Measurements from ENCODE around the gene TAF11L4. TPM values are rescaled to one million over a fixed set of nuclear protein-coding genes. Genes with fewer than 3 reads are reported as not detected.
"Not testable (repeated sequence)": the region's sequence is repeated elsewhere in the genome, so short reads cannot be mapped to it uniquely, and the experiment has no call there.

The TAF11L4 gene
- total RNA-seq: not detected
- 0 reads per million in 2 donors for total RNA-seq

GRCh38 chr5:17521501-17521900 is at the start of gene TAF11L4:
TAF11L4 (plus strand) TSS chr5:17521801.
- DNase-seq; H3K4me3 Mint-ChIP-seq; H3K27me3 Mint-ChIP-seq; H3K27ac Mint-ChIP-seq; ATAC-seq; H3K9me3 ChIP-seq (ENCODE audit: control insufficient read depth, low read length, poor library complexity, severe bottlenecking); H3K36me3 Mint-ChIP-seq (ENCODE audit: low read depth); H3K4me1 Mint-ChIP-seq: not testable (repeated sequence)

DNA sequence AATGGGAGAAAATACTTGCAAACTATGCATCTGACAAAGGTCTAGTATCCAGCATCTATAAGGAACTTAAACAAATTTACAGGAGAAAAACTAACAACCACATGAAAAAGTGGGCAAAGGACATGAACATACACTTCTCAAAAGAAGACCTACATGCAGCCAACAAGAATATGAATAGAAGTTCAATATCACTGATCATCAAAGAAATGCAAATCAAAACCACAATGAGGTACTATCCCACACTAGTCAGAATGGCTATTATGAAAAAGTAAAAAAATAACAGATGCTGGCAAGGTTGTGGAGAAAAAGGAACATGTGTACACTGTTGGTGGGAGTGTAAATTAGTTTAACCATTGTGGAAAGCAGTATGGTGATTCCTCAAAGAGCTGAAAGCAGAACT is 46.5 kb upstream of the TAF11L4 start:
- not testable (repeated sequence) for H3K4me3 Mint-ChIP-seq; H3K4me1 Mint-ChIP-seq; H3K27me3 Mint-ChIP-seq; H3K9me3 ChIP-seq (ENCODE audit: control insufficient read depth, low read length, poor library complexity, severe bottlenecking); DNase-seq; H3K36me3 Mint-ChIP-seq (ENCODE audit: low read depth); ATAC-seq; H3K27ac Mint-ChIP-seq

GRCh38 chr5:17477043-17477442 is 44.6 kb upstream of the TAF11L4 start:
- Mint-ChIP-seq H3K27ac (no peak overlapping the region), H3K4me1 (no peaks in the 10 kb centered on the region), H3K36me3 (ENCODE audit: low read depth) (peaks cover 2% of the 10 kb centered on the region), H3K27me3 (no peaks in the 10 kb centered on the region), H3K4me3 (no peak overlapping the region)
- H3K9me3 ChIP-seq (ENCODE audit: control insufficient read depth, low read length, poor library complexity, severe bottlenecking): no peaks in the 10 kb centered on the region
- DNase-seq (no peak), ATAC-seq (no peak)

GRCh38 chr5:17477573-17478265 is 43.9 kb upstream of the TAF11L4 start:
- Mint-ChIP-seq H3K4me1 (no peaks in the 10 kb centered on the region), H3K36me3 (ENCODE audit: low read depth) (peaks cover 2% of the 10 kb centered on the region), H3K27ac (no peak overlapping the region), H3K4me3 (no peak overlapping the region), H3K27me3 (no peaks in the 10 kb centered on the region)
- ATAC-seq: no peak
- no peak for DNase-seq
- H3K9me3 ChIP-seq (ENCODE audit: control insufficient read depth, low read length, poor library complexity, severe bottlenecking): no peaks in the 10 kb centered on the region

- Mint-ChIP-seq H3K4me3 (no peak overlapping the region), H3K27ac (no peak overlapping the region), H3K36me3 (ENCODE audit: low read depth) (peaks cover 2% of the 10 kb centered on the region), H3K27me3 (no peaks in the 10 kb centered on the region), H3K4me1 (no peaks in the 10 kb centered on the region)
- no peaks in the 10 kb centered on the region for H3K9me3 ChIP-seq (ENCODE audit: control insufficient read depth, low read length, poor library complexity, severe bottlenecking)
- DNase-seq: no peak
- ATAC-seq: no peak
Measured at GRCh38 chr5:17481378-17481777, 40.2 kb upstream of the TAF11L4 start.

DNA sequence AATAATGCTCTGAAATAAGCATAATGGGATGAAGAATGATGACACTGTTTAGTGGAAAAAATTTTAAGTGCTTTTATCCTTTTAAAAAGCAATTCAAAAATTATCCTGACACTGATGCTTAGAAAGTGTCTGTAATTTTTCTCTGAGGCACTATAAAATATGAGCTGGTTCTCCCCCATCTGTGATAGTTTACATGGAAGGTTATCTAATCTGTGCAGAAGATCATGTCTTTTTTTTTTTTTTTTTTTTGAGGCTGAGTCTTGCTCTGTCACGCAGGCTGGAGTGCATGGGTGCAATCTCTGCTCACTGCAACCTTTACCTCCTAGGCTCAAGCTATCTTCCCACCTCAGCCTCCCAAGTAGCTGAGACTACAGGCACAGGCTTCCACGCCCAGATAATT is 38.8 kb upstream of the TAF11L4 start:
- DNase-seq: no peak
- Mint-ChIP-seq H3K27me3 (no peaks in the 10 kb centered on the region), H3K4me1 (no peaks in the 10 kb centered on the region), H3K4me3 (no peak overlapping the region), H3K27ac (no peak overlapping the region), H3K36me3 (ENCODE audit: low read depth) (peaks cover 2% of the 10 kb centered on the region)
- no peaks in the 10 kb centered on the region for H3K9me3 ChIP-seq (ENCODE audit: control insufficient read depth, low read length, poor library complexity, severe bottlenecking)
- no peak for ATAC-seq

DNA sequence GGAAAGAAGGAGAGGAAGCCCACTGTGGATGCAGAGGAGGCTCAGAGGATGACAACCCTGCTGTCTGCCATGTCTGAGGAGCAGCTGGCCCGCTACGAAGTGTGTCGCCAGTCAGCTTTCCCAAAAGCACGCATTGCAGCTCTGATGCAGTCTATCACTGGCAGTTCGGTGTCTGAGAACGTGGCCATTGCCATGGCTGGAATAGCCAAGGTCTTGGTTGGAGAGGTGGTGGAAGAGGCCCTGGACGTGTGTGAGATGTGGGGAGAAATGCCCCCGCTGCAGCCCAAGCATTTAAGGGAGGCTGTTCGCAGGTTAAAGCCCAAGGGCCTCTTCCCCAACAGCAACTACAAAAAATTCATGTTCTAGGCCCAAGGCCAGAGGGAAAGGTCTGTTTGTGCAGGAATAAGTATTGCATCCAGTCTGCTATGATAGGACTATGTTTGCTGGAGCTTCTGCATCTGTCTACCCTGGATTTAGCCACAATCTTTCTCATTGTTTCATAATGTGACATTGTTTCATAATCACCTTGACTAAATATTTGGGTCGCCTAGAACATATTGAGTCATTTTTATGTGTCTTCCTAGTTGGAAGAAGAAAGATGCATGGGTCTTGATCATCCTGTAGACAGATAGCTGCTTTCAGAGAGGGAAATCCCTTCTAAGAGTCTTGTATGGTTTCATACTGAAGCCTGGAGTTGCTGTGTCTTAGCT is 35.0 kb upstream of the TAF11L4 start:
- not testable (repeated sequence) for H3K4me1 Mint-ChIP-seq; H3K27me3 Mint-ChIP-seq; DNase-seq; H3K36me3 Mint-ChIP-seq (ENCODE audit: low read depth); H3K4me3 Mint-ChIP-seq; H3K9me3 ChIP-seq (ENCODE audit: control insufficient read depth, low read length, poor library complexity, severe bottlenecking); H3K27ac Mint-ChIP-seq; ATAC-seq

DNA sequence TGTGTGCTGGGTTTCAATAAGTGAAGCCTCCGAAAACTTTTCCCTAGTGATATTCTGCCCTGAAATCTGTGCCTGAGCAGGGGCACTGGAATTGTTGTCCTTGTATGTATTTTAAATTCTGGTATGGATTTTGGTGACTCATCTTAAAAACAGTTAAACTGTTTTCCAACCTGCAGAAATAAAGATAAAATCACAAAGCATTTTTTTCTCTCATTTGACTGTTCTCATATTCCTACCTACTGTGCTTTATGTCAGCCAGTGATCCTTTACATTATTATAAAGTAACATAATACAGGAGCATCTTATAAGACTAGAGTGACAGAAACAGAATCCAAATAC is 34.5 kb upstream of the TAF11L4 start:
- Mint-ChIP-seq H3K4me3 (no peak overlapping the region), H3K36me3 (ENCODE audit: low read depth) (no peaks in the 10 kb centered on the region), H3K4me1 (no peaks in the 10 kb centered on the region), H3K27ac (no peak overlapping the region), H3K27me3 (no peaks in the 10 kb centered on the region)
- H3K9me3 ChIP-seq (ENCODE audit: control insufficient read depth, low read length, poor library complexity, severe bottlenecking): no peaks in the 10 kb centered on the region
- DNase-seq (no peak), ATAC-seq (no peak)

GRCh38 chr5:17491257-17491656 is 30.3 kb upstream of the TAF11L4 start:
- not testable (repeated sequence) for DNase-seq; H3K4me1 Mint-ChIP-seq; H3K27me3 Mint-ChIP-seq; H3K4me3 Mint-ChIP-seq; ATAC-seq; H3K9me3 ChIP-seq (ENCODE audit: control insufficient read depth, low read length, poor library complexity, severe bottlenecking); H3K36me3 Mint-ChIP-seq (ENCODE audit: low read depth); H3K27ac Mint-ChIP-seq

DNA sequence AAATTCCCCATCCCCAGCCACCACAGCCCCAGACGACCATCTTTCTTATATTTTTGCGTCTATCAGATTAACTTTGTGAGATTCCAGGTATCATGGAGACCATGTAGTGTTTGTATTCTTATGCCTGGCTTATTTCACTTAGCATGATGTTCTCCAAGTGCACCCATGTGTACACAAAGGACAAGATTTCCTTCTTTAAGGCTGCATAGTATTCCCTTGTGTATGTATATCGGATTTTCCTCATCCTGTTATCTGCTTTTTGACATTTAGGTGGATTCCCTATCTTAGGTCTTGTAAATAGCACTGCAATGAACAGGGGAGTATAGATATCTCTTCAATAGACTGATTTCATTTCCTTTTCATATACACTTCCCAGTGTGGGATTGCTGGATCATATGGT is 28.8 kb upstream of the TAF11L4 start:
- Mint-ChIP-seq H3K36me3 (ENCODE audit: low read depth) (no peaks in the 10 kb centered on the region), H3K27me3 (no peaks in the 10 kb centered on the region), H3K27ac (no peak overlapping the region), H3K4me1 (no peaks in the 10 kb centered on the region), H3K4me3 (no peak overlapping the region)
- DNase-seq: no peak
- no peak for ATAC-seq
- H3K9me3 ChIP-seq (ENCODE audit: control insufficient read depth, low read length, poor library complexity, severe bottlenecking): no peaks in the 10 kb centered on the region

- no peak for DNase-seq
- Mint-ChIP-seq H3K4me3 (no peak overlapping the region), H3K4me1 (no peaks in the 10 kb centered on the region), H3K27me3 (no peaks in the 10 kb centered on the region), H3K27ac (no peak overlapping the region), H3K36me3 (ENCODE audit: low read depth) (no peaks in the 10 kb centered on the region)
- ATAC-seq: no peak
- no peaks in the 10 kb centered on the region for H3K9me3 ChIP-seq (ENCODE audit: control insufficient read depth, low read length, poor library complexity, severe bottlenecking)
Measured at GRCh38 chr5:17497446-17497845, 24.2 kb upstream of the TAF11L4 start.

GRCh38 chr5:17497931-17498330 is 23.7 kb upstream of the TAF11L4 start, which contains the start of gene TAF11L2:
TAF11L2 (plus strand) TSS chr5:17498231.
- not testable (repeated sequence) for H3K27me3 Mint-ChIP-seq; H3K4me1 Mint-ChIP-seq; H3K36me3 Mint-ChIP-seq (ENCODE audit: low read depth); DNase-seq; ATAC-seq; H3K27ac Mint-ChIP-seq; H3K4me3 Mint-ChIP-seq; H3K9me3 ChIP-seq (ENCODE audit: control insufficient read depth, low read length, poor library complexity, severe bottlenecking)

- H3K27me3 Mint-ChIP-seq: no peaks in the 10 kb centered on the region
- H3K36me3 Mint-ChIP-seq (ENCODE audit: low read depth): no peaks in the 10 kb centered on the region
- H3K4me1 Mint-ChIP-seq: no peaks in the 10 kb centered on the region
- no peak overlapping the region for H3K27ac Mint-ChIP-seq
- no peak overlapping the region for H3K4me3 Mint-ChIP-seq
- DNase-seq (no peak), ATAC-seq (no peak)
- no peaks in the 10 kb centered on the region for H3K9me3 ChIP-seq (ENCODE audit: control insufficient read depth, low read length, poor library complexity, severe bottlenecking)
Measured at GRCh38 chr5:17511775-17512325, 9.8 kb upstream of the TAF11L4 start.

GRCh38 chr5:17517526-17517925 is 4.1 kb upstream of the TAF11L4 start:
- H3K4me1 Mint-ChIP-seq; H3K9me3 ChIP-seq (ENCODE audit: control insufficient read depth, low read length, poor library complexity, severe bottlenecking); ATAC-seq; H3K27ac Mint-ChIP-seq; H3K4me3 Mint-ChIP-seq; DNase-seq; H3K27me3 Mint-ChIP-seq; H3K36me3 Mint-ChIP-seq (ENCODE audit: low read depth): not testable (repeated sequence)

Measured in T-helper 17 cell (primary cell).